Keratinocyte (primary cell): Measurements from ENCODE around the gene ZNF823. TPM values are rescaled to one million over a fixed set of nuclear protein-coding genes. Genes with fewer than 3 reads are reported as not detected.

Experiments used
- DNase-seq: peaks from one replicate; pipeline ENCODE4 v3.0.0-alpha.2; 2011; ENCODE audit warnings: low read depth, missing footprints, low spot score
- FAIRE-seq: peaks from 2 replicates; lab custom pipeline; 2011; peaks lifted over from hg19 to GRCh38; lab: Jason Lieb, UNC
- H2AFZ ChIP-seq: 2 replicates; pipeline ENCODE4 v1.6.0; 2012; ENCODE audit warnings: low read length, control low read depth, inconsistent platforms; ENCODE audit not compliant: control insufficient read depth
- H3K27ac ChIP-seq: 2 replicates; pipeline ENCODE4 v1.5.1; 2011; ENCODE audit warnings: low read length; ENCODE audit not compliant: control insufficient read depth, insufficient read depth
- H3K27me3 ChIP-seq: 3 replicates; pipeline ENCODE4 v1.6.0; 2011; ENCODE audit warnings: low read length; ENCODE audit not compliant: control insufficient read depth, insufficient read depth; ENCODE audit errors: extremely low read depth
- H3K36me3 ChIP-seq, 2 experiments: 2 replicates in 1 of 2; 3 replicates in 1 of 2; pipeline ENCODE4 v1.5.1; 2011; ENCODE audit warnings: low read length in 2 of 2, mild to moderate bottlenecking in 1 of 2; ENCODE audit not compliant: control insufficient read depth in 2 of 2, insufficient read depth in 2 of 2; ENCODE audit errors: extremely low read depth in 1 of 2
- H3K4me1 ChIP-seq: 3 replicates; pipeline ENCODE4 v1.5.1; 2011; ENCODE audit warnings: low read length; ENCODE audit not compliant: control insufficient read depth, insufficient read depth; ENCODE audit errors: extremely low read depth
- H3K4me2 ChIP-seq: 3 replicates; pipeline ENCODE4 v1.6.0; 2011; ENCODE audit warnings: low read depth, low read length; ENCODE audit not compliant: control insufficient read depth, insufficient read depth; ENCODE audit errors: extremely low read depth
- H3K4me3 ChIP-seq, 3 experiments: fragments of 200-600 bp in 1 of 3; sonication (generic) in 1 of 3; 2 replicates in 2 of 3; 3 replicates in 1 of 3; pipeline ENCODE4 v1.5.1; 2011 to 2016; ENCODE audit warnings: low read length in 3 of 3, mild to moderate bottlenecking in 3 of 3, control low read depth in 2 of 3, inconsistent platforms in 1 of 3, low read depth in 1 of 3, mixed read lengths in 1 of 3, mixed run types in 1 of 3, moderate library complexity in 1 of 3; ENCODE audit not compliant: control insufficient read depth in 2 of 3, insufficient read depth in 2 of 3; ENCODE audit errors: extremely low read depth in 1 of 3
- H3K79me2 ChIP-seq: 2 replicates; pipeline ENCODE4 v1.6.0; 2012; ENCODE audit warnings: low read length; ENCODE audit not compliant: control insufficient read depth, insufficient read depth
- H3K9ac ChIP-seq: 3 replicates; pipeline ENCODE4 v1.6.0; 2011; ENCODE audit warnings: low read length; ENCODE audit not compliant: control insufficient read depth, insufficient read depth; ENCODE audit errors: extremely low read depth
- H3K9me1 ChIP-seq: 3 replicates; pipeline ENCODE4 v1.6.0; 2011; ENCODE audit warnings: low read length; ENCODE audit not compliant: control insufficient read depth, insufficient read depth; ENCODE audit errors: extremely low read depth
- H3K9me3 ChIP-seq: 2 replicates; pipeline ENCODE4 v1.5.1; 2012; ENCODE audit warnings: low read depth, low read length; ENCODE audit not compliant: control insufficient read depth
- H4K20me1 ChIP-seq: 3 replicates; pipeline ENCODE4 v1.6.0; 2011; ENCODE audit warnings: low read length; ENCODE audit not compliant: control insufficient read depth, insufficient read depth; ENCODE audit errors: extremely low read depth
- EZH2 ChIP-seq: IDR thresholded peaks from one replicate; pipeline ENCODE4 v1.6.1; 2012; ENCODE audit warnings: inconsistent platforms, mild to moderate bottlenecking, low read length, moderate library complexity
- dilution Hi-C: fragments of 300-500 bp; cut with MboI; formaldehyde crosslinking; loops from one replicate; pipeline ENCODE4 v1.7.0; 2020; ENCODE audit warnings: low sequenced_read_pairs; ENCODE audit not compliant: extremely low pct_ligation_motif_present
- polyA minus RNA-seq, 3 experiments: library from RNA; depleted of rRNA, polyadenylated mRNA; stranded (reverse); fragments of >200 nt; gene quantifications; 1 replicate in 1 of 3; 2 replicates in 1 of 3; 3 replicates in 1 of 3; pipeline ENCODE4 v1.2.3, GENCODE V29; 2011
- polyA plus RNA-seq, 5 experiments: library from polyadenylated mRNA; depleted of rRNA in 3 of 5; stranded (reverse) in 3 of 5; stranded (forward) in 1 of 5; unstranded in 1 of 5; fragments of >200 nt; gene quantifications; 1 replicate in 1 of 5; 2 replicates in 3 of 5; 3 replicates in 1 of 5; pipeline versions ENCODE4 v1.2.1 to v1.2.3, GENCODE V29; 2011 to 2012; ENCODE audit warnings: missing spikeins in 2 of 5, low read depth in 1 of 5, low replicate concordance in 1 of 5
- TF ChIP-seq, protein P1 (sequence below), 3 experiments: IDR thresholded peaks in 1 of 3; conservative IDR thresholded peaks in 1 of 3; optimal IDR thresholded peaks in 1 of 3; 2 replicates in 2 of 3; 3 replicates in 1 of 3; pipeline versions ENCODE3 to v1.5.1; 2011; ENCODE audit warnings: low read length in 3 of 3, mild to moderate bottlenecking in 3 of 3, moderate library complexity in 2 of 3, control low read depth in 1 of 3, inconsistent platforms in 1 of 3; ENCODE audit not compliant: insufficient read depth in 2 of 3; ENCODE audit errors: extremely low read depth in 1 of 3

Gene ZNF823
- polyA plus RNA-seq (3.7 to 6.3 TPM (median 5.6 TPM) in 3 replicates), polyA minus RNA-seq (1.9 to 14.2 TPM (median 9.9 TPM) in 3 replicates)
- polyA plus RNA-seq (2011; ENCODE audit: low read depth) = 6.5 TPM
- 1.8 and 4.4 TPM in 2 replicates for polyA plus RNA-seq (2011; cell fraction: cytosol; rRNA removed)
- 8.4 and 9.0 TPM in 2 replicates for polyA plus RNA-seq (2011; cell fraction: nucleus; rRNA removed)
- polyA plus RNA-seq (2012; ENCODE audit: low replicate concordance) = 2.4 and 5.0 TPM in 2 replicates
- polyA minus RNA-seq (2011; cell fraction: cytosol; rRNA and poly(A)+ RNA removed) = 7.5 TPM
- polyA minus RNA-seq (2011; cell fraction: nucleus; rRNA and poly(A)+ RNA removed) = 5.6 and 8.6 TPM in 2 replicates

DNA sequence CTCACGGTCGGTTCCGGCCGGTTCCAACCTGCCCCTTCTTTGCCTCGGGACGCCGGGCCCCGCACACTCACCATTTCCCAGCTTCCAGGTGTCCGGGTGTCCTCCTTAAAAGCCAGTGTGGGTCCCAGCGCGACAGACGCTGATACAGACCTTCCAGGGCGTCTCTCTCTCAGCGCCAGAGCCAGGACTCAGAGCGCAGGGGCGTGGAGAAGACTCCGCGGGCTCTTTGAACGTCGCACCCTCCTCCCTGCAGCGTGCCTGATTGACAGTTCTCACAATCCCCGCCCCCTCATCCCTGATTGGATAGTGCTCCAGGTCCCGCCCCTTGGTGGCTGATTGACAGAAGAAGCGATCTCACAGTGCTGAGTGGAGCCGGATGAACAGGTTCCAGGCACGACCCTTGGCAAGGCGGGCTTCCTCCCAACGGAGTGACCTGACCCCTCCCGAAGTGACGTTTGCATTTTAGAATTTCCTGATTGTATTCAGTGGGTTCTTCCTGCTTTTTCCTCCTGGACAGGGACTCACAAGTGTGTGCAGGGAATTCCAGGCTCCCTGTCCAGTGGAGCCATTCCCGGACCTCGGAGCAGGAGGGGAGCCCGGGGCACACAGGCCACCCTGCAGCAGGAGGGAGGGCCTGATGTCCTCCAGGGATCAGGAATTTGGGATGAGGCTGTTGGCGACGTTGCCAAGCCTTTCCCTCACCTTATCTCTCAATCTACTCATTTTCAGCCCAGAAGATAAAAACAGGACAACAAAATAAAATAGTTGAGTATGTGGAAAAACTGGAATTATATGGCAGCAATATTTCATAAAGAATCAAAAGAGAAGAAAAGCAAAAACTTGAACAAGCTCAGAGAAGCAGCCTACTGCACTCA lies at the start of gene ZNF823:
Gene ZNF823, minus strand, starts transcription at position 201 of the 875 bp plus-strand sequence. Its CDS starts 127 bp downstream, at position 74.
- Histone ChIP-seq H3K9me1 (no peaks in the 10 kb centered on the region), H3K27ac (peak within 1 kb of the TSS; percentile 84), H4K20me1 (no peaks in the 10 kb centered on the region), H3K4me3 (peak within 1 kb of the TSS; percentile 84 to 91 (median 90)), H3K9ac (peak within 1 kb of the TSS; percentile 87), H3K4me2 (peak within 1 kb of the TSS; percentile 90), H2AFZ (peak within 1 kb of the TSS; percentile 92), H3K27me3 (no peaks in the 10 kb centered on the region), H3K9me3 (no peaks in the 10 kb centered on the region), H3K4me1 (peaks cover 25% of the 10 kb centered on the region), H3K36me3 (no peaks in the 10 kb centered on the region), H3K79me2 (peaks cover 18% of the 10 kb centered on the region)
- dilution Hi-C loops = no loop called here
- FAIRE-seq (peak; percentile 92), DNase-seq (peak; percentile 95)
- TF ChIP-seq, protein P1, sequence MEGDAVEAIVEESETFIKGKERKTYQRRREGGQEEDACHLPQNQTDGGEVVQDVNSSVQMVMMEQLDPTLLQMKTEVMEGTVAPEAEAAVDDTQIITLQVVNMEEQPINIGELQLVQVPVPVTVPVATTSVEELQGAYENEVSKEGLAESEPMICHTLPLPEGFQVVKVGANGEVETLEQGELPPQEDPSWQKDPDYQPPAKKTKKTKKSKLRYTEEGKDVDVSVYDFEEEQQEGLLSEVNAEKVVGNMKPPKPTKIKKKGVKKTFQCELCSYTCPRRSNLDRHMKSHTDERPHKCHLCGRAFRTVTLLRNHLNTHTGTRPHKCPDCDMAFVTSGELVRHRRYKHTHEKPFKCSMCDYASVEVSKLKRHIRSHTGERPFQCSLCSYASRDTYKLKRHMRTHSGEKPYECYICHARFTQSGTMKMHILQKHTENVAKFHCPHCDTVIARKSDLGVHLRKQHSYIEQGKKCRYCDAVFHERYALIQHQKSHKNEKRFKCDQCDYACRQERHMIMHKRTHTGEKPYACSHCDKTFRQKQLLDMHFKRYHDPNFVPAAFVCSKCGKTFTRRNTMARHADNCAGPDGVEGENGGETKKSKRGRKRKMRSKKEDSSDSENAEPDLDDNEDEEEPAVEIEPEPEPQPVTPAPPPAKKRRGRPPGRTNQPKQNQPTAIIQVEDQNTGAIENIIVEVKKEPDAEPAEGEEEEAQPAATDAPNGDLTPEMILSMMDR (optimal IDR thresholded peaks at IDR 0.05 in 1 of 3, IDR thresholded peaks at IDR 0.05 in 1 of 3, conservative IDR thresholded peaks at IDR 0.05 in 1 of 3; ENCODE audit: extremely low read depth in 1 of 3, insufficient read depth in 2 of 3, low read length in 3 of 3) = no peak
- TF ChIP-seq EZH2 = no peak

DNA sequence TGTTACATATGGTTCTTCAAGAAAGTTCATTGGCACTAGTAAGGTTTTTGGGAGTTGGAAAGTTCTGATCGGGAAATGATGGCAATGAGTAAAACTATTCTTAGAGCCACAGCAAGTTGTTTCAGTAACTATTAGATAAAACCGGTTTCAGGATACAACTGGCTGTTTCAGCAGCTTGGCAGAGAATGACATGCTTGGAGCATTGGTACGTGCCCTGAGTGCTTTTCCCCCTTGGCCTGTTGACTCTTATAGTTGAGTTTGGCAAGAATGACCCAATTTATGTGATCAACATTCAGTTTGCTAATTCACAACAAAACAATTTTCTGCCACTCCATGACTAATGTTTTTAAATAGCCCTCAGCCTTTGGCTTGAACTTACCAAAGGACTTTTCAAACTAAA lies 48.8 kb upstream of the ZNF823 start:
- no peak for TF ChIP-seq EZH2
- TF ChIP-seq, protein P1 (optimal IDR thresholded peaks at IDR 0.05 in 1 of 3, IDR thresholded peaks at IDR 0.05 in 1 of 3, conservative IDR thresholded peaks at IDR 0.05 in 1 of 3; ENCODE audit: extremely low read depth in 1 of 3, insufficient read depth in 2 of 3, low read length in 3 of 3) = no peak
- Histone ChIP-seq H3K4me2 (no peak overlapping the region), H3K9ac (no peak overlapping the region), H3K36me3 (no peaks in the 10 kb centered on the region), H3K9me1 (no peaks in the 10 kb centered on the region), H4K20me1 (no peaks in the 10 kb centered on the region), H3K4me1 (no peaks in the 10 kb centered on the region), H3K4me3 (no peak overlapping the region), H3K79me2 (no peaks in the 10 kb centered on the region), H2AFZ (no peak overlapping the region), H3K27ac (no peak overlapping the region), H3K27me3 (no peaks in the 10 kb centered on the region), H3K9me3 (peaks cover 6% of the 10 kb centered on the region)
- FAIRE-seq = no peak
- dilution Hi-C loops = no loop called here
- DNase-seq = no peak
